NCI-H1105 (cell line): ENCODE measurements around the gene PSPC1.

Experiments used
- DNase-seq: peaks from one replicate; lab custom pipeline; 2025; lab: John Stamatoyannopoulos, UW

PSPC1 gene

GRCh38 chr13:19673473-19674430 lies 109.0 kb downstream of the PSPC1 start:
- no peak for DNase-seq

GRCh38 chr13:19672990-19673389 lies 109.8 kb downstream of the PSPC1 start:
- no peak for DNase-seq

- no peak for DNase-seq
Measured at GRCh38 chr13:19670147-19670546, 112.6 kb downstream of the PSPC1 start.

- no peak for DNase-seq
Measured at GRCh38 chr13:19668778-19669177, 114.0 kb downstream of the PSPC1 start.

GRCh38 chr13:19665427-19665859 lies 117.3 kb downstream of the PSPC1 start:
- DNase-seq, result no peak

- no peak for DNase-seq
Measured at GRCh38 chr13:19664481-19665230, 118.1 kb downstream of the PSPC1 start.

GRCh38 chr13:19663416-19663979 lies 119.2 kb downstream of the PSPC1 start:
- no peak for DNase-seq

- DNase-seq, result no peak
Measured at GRCh38 chr13:19661561-19661960, 121.2 kb downstream of the PSPC1 start.

- no peak for DNase-seq
Measured at GRCh38 chr13:19661126-19661525, 121.6 kb downstream of the PSPC1 start.

GRCh38 chr13:19658831-19659230 lies 123.9 kb downstream of the PSPC1 start:
- DNase-seq, result no peak

GRCh38 chr13:19657872-19658591 lies 124.7 kb downstream of the PSPC1 start:
- DNase-seq, result no peak
